ENCODE data around the gene RNASET2. TPM values are rescaled to one million over a fixed set of nuclear protein-coding genes. Genes with fewer than 3 reads are reported as not detected.

The RNASET2 gene, protein sequence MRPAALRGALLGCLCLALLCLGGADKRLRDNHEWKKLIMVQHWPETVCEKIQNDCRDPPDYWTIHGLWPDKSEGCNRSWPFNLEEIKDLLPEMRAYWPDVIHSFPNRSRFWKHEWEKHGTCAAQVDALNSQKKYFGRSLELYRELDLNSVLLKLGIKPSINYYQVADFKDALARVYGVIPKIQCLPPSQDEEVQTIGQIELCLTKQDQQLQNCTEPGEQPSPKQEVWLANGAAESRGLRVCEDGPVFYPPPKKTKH
- 16.8 and 59.7 TPM in 2 replicates for total RNA-seq (ENCODE audit: low replicate concordance)

DNA sequence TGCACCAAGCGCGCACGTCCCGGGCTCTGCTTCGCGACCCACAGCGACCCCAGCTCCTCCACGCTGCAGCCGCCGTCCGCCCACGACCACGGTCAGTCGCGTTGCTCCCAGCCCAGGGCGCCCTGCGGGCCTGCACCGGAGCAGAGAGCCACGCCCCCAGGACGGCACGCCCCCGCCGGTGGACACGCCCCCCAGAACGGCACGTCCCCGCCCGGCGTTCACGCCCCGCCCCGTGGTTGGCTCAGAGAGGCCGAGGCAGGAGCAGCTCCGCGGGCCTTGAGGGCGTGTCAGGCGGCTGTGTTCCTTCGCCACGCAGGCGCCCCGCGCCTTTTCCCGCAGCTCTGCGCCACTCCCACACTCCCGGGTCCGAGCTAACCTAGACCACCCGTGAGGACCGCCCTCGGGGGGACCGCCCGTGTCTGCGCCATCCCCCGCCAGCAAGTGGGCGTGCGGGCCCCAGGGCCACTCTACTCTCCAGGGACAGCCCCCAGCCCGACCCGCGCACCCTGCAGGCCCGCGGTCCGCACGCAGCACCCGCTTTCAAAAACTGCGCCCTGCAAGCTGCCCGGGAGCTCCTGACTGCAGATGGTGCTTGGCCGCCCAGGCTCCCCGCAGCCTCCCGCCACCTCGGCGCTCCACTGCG lies at the start of gene RNASET2:
Gene RNASET2, minus strand, starts transcription at position 107 of the 643 bp plus-strand sequence. CDS start 368 bp downstream, outside the sequence.
- DNase-seq (ENCODE audit: low read depth): peak; percentile 75
- TF ChIP-seq, protein P1, sequence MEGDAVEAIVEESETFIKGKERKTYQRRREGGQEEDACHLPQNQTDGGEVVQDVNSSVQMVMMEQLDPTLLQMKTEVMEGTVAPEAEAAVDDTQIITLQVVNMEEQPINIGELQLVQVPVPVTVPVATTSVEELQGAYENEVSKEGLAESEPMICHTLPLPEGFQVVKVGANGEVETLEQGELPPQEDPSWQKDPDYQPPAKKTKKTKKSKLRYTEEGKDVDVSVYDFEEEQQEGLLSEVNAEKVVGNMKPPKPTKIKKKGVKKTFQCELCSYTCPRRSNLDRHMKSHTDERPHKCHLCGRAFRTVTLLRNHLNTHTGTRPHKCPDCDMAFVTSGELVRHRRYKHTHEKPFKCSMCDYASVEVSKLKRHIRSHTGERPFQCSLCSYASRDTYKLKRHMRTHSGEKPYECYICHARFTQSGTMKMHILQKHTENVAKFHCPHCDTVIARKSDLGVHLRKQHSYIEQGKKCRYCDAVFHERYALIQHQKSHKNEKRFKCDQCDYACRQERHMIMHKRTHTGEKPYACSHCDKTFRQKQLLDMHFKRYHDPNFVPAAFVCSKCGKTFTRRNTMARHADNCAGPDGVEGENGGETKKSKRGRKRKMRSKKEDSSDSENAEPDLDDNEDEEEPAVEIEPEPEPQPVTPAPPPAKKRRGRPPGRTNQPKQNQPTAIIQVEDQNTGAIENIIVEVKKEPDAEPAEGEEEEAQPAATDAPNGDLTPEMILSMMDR (IDR thresholded peaks at IDR 0.05; ENCODE audit: insufficient read depth, low read length): no peak
- H3K4me3 ChIP-seq (ENCODE audit: low read depth, low read length): peak within 1 kb of the TSS; percentile 82

DNA sequence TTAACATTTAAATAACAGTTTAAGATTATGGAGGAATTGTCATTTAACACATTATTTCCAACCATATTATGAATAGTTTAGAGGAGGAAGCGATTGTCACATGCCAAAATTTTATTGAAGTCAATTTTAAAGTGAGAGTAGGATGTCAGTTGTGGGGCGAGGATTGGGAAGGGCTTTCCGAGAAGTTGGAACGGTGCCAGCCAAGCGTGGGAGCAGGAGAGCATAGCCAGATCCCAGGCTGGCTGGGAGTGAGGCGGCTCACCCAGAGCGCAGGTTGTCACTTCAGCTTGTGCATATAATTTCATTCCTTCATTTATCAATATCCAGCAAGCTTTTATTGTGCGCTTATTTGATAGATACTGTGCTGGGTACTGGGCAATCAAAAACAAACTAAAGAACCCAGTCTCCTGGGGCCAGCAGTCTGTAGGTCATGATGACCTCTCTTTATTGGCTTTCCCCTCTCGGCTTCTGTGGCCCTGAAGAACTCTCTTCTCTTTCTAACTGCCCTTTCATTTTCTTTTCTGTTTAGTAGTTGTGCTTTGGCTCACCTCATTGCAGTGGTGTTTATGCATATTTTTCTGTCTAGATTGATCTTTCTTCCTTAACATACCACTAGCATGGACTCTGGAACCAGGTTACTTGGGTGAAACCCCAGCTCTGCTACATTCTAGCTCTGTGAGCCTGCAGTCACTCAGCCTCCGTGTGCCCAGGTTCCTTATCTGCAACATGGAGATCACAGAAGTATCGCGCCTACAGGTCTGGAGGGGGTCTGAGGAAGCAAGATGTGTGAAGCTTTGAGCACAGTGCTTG lies 49.2 kb upstream of the RNASET2 start:
- DNase-seq (ENCODE audit: low read depth): peak; percentile 27
- TF ChIP-seq, protein P1 (IDR thresholded peaks at IDR 0.05; ENCODE audit: insufficient read depth, low read length): no peak

DNA sequence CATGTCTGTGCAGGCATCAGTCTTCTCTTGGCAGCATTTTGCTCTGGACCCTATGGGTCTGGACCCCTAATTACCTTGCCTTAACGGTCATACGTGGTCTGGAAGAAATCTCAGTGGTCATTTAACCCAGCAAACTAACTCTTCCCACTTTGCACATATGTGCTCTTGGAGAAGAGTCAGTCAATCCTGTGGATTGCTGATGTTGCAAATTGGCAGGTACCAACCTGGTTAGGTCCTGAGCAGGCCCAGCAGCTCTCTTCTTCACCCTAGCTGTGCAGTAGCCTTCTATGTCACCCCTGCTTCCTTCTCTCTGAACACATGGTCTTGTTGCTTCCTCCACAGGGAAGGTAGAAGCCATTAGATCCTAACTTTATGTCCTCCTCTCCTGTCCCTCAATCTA lies 44.4 kb upstream of the RNASET2 start:
- H3K4me3 ChIP-seq (ENCODE audit: low read depth, low read length): peak overlapping the region; percentile 6
- no peak for DNase-seq (ENCODE audit: low read depth)
- TF ChIP-seq, protein P1 (IDR thresholded peaks at IDR 0.05; ENCODE audit: insufficient read depth, low read length): no peak

More for the DNA sequence above, 49.2 kb upstream of the RNASET2 start:
- no peak overlapping the region for H3K4me3 ChIP-seq (ENCODE audit: low read depth, low read length)

DNA sequence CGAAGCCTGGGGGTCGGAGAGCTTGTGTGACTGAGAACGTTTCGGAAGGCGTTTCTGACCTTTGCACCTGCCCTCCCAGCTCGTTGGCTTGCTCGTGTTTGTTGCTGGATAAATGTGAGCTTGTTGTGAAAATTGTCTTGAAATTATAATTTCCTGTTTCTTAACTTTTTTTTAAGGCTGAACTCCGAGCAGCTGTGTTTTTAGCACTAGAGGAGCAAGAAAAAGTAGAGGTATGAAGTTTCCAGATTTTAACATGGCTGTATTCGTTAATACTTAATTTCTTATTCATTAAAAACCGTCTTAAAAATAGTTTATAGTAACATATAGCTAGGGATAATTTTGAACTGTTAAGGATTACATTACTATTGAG lies 43.5 kb upstream of the RNASET2 start:
- peak overlapping the region; percentile 87 for H3K4me3 ChIP-seq (ENCODE audit: low read depth, low read length)
- no peak for DNase-seq (ENCODE audit: low read depth)
- TF ChIP-seq, protein P1 (IDR thresholded peaks at IDR 0.05; ENCODE audit: insufficient read depth, low read length): no peak

DNA sequence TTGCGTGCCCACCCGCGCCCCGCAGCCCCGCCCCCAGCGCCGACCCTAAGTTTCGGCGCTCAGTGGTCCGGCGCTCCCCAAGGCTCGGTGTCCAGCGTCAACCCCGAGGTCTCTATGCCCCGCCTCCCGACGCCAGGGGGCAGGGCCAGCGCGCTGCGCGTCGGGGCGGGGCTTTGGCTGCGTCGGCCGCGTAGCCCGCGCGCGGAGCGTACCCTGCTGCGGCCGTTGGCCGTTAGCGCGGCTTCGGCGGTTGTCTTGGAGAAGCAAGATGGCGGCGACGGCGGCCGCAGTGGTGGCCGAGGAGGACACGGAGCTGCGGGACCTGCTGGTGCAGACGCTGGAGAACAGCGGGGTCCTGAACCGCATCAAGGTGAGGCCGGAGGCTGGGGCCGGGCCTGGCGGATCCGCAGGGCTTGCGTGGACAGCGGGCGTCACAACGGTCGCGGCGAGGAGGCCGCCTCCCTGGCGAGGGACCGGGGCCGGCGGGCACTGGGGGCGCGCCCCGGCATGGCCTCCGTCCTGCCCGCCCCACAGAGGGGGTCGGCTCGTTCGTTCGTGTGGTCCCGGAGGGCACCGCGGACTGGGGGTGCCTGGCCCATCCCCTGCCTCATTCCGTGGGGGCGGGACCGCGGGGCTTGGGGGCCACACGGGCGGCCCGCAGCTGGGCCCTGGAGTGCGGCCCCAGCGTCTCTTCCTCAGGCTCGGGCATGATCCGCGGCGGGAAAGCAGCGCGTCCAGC lies 43.0 kb upstream of the RNASET2 start, which contains the start of gene CEP43:
Gene CEP43, plus strand, starts transcription at position 253 of the 739 bp plus-strand sequence. Its CDS starts 16 bp downstream, at position 269.
- TF ChIP-seq, protein P1 (IDR thresholded peaks at IDR 0.05; ENCODE audit: insufficient read depth, low read length): no peak
- peak within 1 kb of the TSS; percentile 87 for H3K4me3 ChIP-seq (ENCODE audit: low read depth, low read length)
- DNase-seq (ENCODE audit: low read depth): peak; percentile 94
